Keratinocyte (primary cell): Measurements from ENCODE around the gene CARS1. TPM values are rescaled to one million over a fixed set of nuclear protein-coding genes. Genes with fewer than 3 reads are reported as not detected.
A peak's percentile ranks its signal among the peaks of the same experiment; 100 is the strongest.

ENCODE experiments used
- DNase-seq: peaks from one replicate; pipeline ENCODE4 v3.0.0-alpha.2; 2011; ENCODE audit warnings: low read depth, missing footprints, low spot score
- FAIRE-seq: peaks from 2 replicates; lab custom pipeline; 2011; peaks lifted over from hg19 to GRCh38; lab: Jason Lieb, UNC
- H2AFZ ChIP-seq: 2 replicates; pipeline ENCODE4 v1.6.0; 2012; ENCODE audit warnings: low read length, control low read depth, inconsistent platforms; ENCODE audit not compliant: control insufficient read depth
- H3K27ac ChIP-seq: 2 replicates; pipeline ENCODE4 v1.5.1; 2011; ENCODE audit warnings: low read length; ENCODE audit not compliant: control insufficient read depth, insufficient read depth
- H3K27me3 ChIP-seq: 3 replicates; pipeline ENCODE4 v1.6.0; 2011; ENCODE audit warnings: low read length; ENCODE audit not compliant: control insufficient read depth, insufficient read depth; ENCODE audit errors: extremely low read depth
- H3K36me3 ChIP-seq, 2 experiments: 2 replicates in 1 of 2; 3 replicates in 1 of 2; pipeline ENCODE4 v1.5.1; 2011; ENCODE audit warnings: low read length in 2 of 2, mild to moderate bottlenecking in 1 of 2; ENCODE audit not compliant: control insufficient read depth in 2 of 2, insufficient read depth in 2 of 2; ENCODE audit errors: extremely low read depth in 1 of 2
- H3K4me1 ChIP-seq: 3 replicates; pipeline ENCODE4 v1.5.1; 2011; ENCODE audit warnings: low read length; ENCODE audit not compliant: control insufficient read depth, insufficient read depth; ENCODE audit errors: extremely low read depth
- H3K4me2 ChIP-seq: 3 replicates; pipeline ENCODE4 v1.6.0; 2011; ENCODE audit warnings: low read depth, low read length; ENCODE audit not compliant: control insufficient read depth, insufficient read depth; ENCODE audit errors: extremely low read depth
- H3K4me3 ChIP-seq, 3 experiments: fragments of 200-600 bp in 1 of 3; sonication (generic) in 1 of 3; 2 replicates in 2 of 3; 3 replicates in 1 of 3; pipeline ENCODE4 v1.5.1; 2011 to 2016; ENCODE audit warnings: low read length in 3 of 3, mild to moderate bottlenecking in 3 of 3, control low read depth in 2 of 3, inconsistent platforms in 1 of 3, low read depth in 1 of 3, mixed read lengths in 1 of 3, mixed run types in 1 of 3, moderate library complexity in 1 of 3; ENCODE audit not compliant: control insufficient read depth in 2 of 3, insufficient read depth in 2 of 3; ENCODE audit errors: extremely low read depth in 1 of 3
- H3K79me2 ChIP-seq: 2 replicates; pipeline ENCODE4 v1.6.0; 2012; ENCODE audit warnings: low read length; ENCODE audit not compliant: control insufficient read depth, insufficient read depth
- H3K9ac ChIP-seq: 3 replicates; pipeline ENCODE4 v1.6.0; 2011; ENCODE audit warnings: low read length; ENCODE audit not compliant: control insufficient read depth, insufficient read depth; ENCODE audit errors: extremely low read depth
- H3K9me1 ChIP-seq: 3 replicates; pipeline ENCODE4 v1.6.0; 2011; ENCODE audit warnings: low read length; ENCODE audit not compliant: control insufficient read depth, insufficient read depth; ENCODE audit errors: extremely low read depth
- H3K9me3 ChIP-seq: 2 replicates; pipeline ENCODE4 v1.5.1; 2012; ENCODE audit warnings: low read depth, low read length; ENCODE audit not compliant: control insufficient read depth
- H4K20me1 ChIP-seq: 3 replicates; pipeline ENCODE4 v1.6.0; 2011; ENCODE audit warnings: low read length; ENCODE audit not compliant: control insufficient read depth, insufficient read depth; ENCODE audit errors: extremely low read depth
- EZH2 ChIP-seq: IDR thresholded peaks from one replicate; pipeline ENCODE4 v1.6.1; 2012; ENCODE audit warnings: inconsistent platforms, mild to moderate bottlenecking, low read length, moderate library complexity
- dilution Hi-C: fragments of 300-500 bp; cut with MboI; formaldehyde crosslinking; loops from one replicate; pipeline ENCODE4 v1.7.0; 2020; ENCODE audit warnings: low sequenced_read_pairs; ENCODE audit not compliant: extremely low pct_ligation_motif_present
- polyA plus RNA-seq, 5 experiments: library from polyadenylated mRNA; depleted of rRNA in 3 of 5; stranded (reverse) in 3 of 5; stranded (forward) in 1 of 5; unstranded in 1 of 5; fragments of >200 nt; gene quantifications; 1 replicate in 1 of 5; 2 replicates in 3 of 5; 3 replicates in 1 of 5; pipeline versions ENCODE4 v1.2.1 to v1.2.3, GENCODE V29; 2011 to 2012; ENCODE audit warnings: missing spikeins in 2 of 5, low read depth in 1 of 5, low replicate concordance in 1 of 5
- TF ChIP-seq, protein P1 (sequence below), 3 experiments: IDR thresholded peaks in 1 of 3; conservative IDR thresholded peaks in 1 of 3; optimal IDR thresholded peaks in 1 of 3; 2 replicates in 2 of 3; 3 replicates in 1 of 3; pipeline versions ENCODE3 to v1.5.1; 2011; ENCODE audit warnings: low read length in 3 of 3, mild to moderate bottlenecking in 3 of 3, moderate library complexity in 2 of 3, control low read depth in 1 of 3, inconsistent platforms in 1 of 3; ENCODE audit not compliant: insufficient read depth in 2 of 3; ENCODE audit errors: extremely low read depth in 1 of 3

The CARS1 gene
- polyA plus RNA-seq, 1 donor (not counting 4 experiments of a cell fraction or from before 2014, with no cell fraction given), result 60.7 TPM

DNA sequence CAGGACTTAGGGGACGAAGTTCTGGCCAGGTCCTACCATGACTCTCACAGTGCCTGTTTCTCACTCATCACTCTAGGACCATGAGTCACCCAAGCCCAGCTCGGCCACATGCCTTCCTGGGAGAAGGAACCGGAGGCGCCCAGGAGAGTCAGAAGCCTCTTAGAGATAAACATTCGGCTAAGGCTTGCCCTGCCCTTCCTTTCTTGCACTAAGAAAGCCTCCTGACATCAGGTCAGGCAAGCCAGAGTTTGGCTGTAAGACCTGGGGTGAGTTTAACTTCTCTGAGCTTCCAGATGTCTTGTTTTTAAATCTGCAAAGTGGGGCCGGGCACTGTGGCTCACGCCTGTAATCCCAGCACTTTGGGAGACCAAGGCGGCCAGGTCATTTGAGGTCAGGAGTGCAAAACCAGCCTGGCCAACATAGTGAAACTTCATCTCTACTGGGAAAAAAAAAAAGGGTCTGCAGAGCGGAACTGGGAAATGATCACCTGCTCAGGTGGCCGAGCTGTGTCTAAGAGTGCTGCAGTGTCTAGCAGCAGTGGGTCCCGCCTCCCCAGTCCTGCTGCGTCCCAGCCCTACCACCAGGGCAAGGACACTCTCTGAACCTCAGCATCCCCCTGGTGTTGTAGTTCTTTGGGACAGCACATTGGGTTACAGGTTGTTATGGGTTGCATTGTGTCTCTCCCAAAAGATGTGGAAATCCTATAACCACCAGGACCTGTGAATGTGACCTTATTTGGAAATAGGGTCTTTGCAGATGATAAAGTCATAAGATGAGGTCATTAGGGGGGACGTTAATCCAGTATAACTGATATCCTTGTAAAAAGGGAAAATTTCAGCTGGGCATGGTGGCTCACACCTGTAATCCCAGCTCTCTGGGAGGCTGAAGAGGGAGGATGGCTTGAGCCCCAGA lies 1.8 kb upstream of the CARS1 start:
- H2AFZ ChIP-seq, result no peak overlapping the region
- H3K36me3 ChIP-seq, result peaks cover 2 to 6% of the 10 kb centered on the region in 2 experiments
- no peaks in the 10 kb centered on the region for H3K27me3 ChIP-seq
- DNase-seq (no peak), FAIRE-seq (no peak)
- dilution Hi-C loops, result no loop called here
- H3K9me3 ChIP-seq, result no peaks in the 10 kb centered on the region
- H3K4me1 ChIP-seq, result peaks cover 10% of the 10 kb centered on the region
- peaks cover 30% of the 10 kb centered on the region for H3K79me2 ChIP-seq
- TF ChIP-seq EZH2, result no peak
- TF ChIP-seq, protein P1, sequence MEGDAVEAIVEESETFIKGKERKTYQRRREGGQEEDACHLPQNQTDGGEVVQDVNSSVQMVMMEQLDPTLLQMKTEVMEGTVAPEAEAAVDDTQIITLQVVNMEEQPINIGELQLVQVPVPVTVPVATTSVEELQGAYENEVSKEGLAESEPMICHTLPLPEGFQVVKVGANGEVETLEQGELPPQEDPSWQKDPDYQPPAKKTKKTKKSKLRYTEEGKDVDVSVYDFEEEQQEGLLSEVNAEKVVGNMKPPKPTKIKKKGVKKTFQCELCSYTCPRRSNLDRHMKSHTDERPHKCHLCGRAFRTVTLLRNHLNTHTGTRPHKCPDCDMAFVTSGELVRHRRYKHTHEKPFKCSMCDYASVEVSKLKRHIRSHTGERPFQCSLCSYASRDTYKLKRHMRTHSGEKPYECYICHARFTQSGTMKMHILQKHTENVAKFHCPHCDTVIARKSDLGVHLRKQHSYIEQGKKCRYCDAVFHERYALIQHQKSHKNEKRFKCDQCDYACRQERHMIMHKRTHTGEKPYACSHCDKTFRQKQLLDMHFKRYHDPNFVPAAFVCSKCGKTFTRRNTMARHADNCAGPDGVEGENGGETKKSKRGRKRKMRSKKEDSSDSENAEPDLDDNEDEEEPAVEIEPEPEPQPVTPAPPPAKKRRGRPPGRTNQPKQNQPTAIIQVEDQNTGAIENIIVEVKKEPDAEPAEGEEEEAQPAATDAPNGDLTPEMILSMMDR (optimal IDR thresholded peaks at IDR 0.05 in 1 of 3, IDR thresholded peaks at IDR 0.05 in 1 of 3, conservative IDR thresholded peaks at IDR 0.05 in 1 of 3; ENCODE audit: extremely low read depth in 1 of 3, insufficient read depth in 2 of 3, low read length in 3 of 3), result no peak
- H3K4me2 ChIP-seq, result no peak overlapping the region
- no peaks in the 10 kb centered on the region for H3K9me1 ChIP-seq
- H4K20me1 ChIP-seq, result no peaks in the 10 kb centered on the region
- no peak overlapping the region for H3K4me3 ChIP-seq
- H3K9ac ChIP-seq, result no peak overlapping the region
- no peak overlapping the region for H3K27ac ChIP-seq

DNA sequence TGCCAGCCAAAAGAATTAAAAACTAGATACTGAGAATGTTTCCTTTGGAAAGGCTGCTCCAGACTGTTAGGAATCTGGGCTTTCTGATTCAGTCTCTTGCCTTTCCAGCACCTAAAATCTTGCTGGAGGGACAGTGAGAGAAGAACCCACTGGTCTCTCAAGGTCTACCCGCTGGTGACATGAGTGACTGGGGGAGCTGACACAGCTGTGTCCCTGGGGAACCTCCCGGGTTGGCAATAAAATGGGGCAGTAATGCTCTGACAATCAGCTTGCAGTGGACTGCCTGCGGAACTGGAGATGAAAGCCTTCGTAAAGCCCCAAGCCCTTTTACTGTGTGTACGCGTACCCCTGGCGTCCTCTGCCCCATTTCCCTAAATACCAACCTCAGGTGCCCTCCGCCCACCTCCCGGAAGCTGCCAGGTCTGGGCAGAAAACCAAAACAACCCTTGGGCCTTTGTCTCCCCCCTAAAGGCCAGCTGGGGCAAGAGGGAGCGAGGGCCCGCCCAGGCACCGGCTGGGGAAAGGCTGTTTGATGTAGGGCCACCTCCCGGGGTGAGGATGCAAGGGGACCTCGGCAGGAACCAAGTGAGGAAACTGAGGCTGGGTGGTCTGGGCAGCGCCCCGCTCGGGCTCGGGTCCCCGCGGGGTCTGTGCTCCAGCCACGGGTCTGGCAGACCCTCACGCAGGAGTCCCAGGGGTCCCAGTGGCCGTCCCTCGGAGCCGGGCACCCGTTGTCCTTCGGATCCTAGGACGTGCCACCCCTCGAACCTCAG lies 741 bp downstream of the CARS1 start:
- H3K27me3 ChIP-seq, result no peaks in the 10 kb centered on the region
- H4K20me1 ChIP-seq, result peaks cover 12% of the 10 kb centered on the region
- peaks cover 52% of the 10 kb centered on the region for H3K79me2 ChIP-seq
- no peak overlapping the region for H2AFZ ChIP-seq
- no peaks in the 10 kb centered on the region for H3K9me3 ChIP-seq
- TF ChIP-seq EZH2, result no peak
- TF ChIP-seq, protein P1 (optimal IDR thresholded peaks at IDR 0.05 in 1 of 3, IDR thresholded peaks at IDR 0.05 in 1 of 3, conservative IDR thresholded peaks at IDR 0.05 in 1 of 3; ENCODE audit: extremely low read depth in 1 of 3, insufficient read depth in 2 of 3, low read length in 3 of 3), result no peak
- no peak for DNase-seq
- H3K4me2 ChIP-seq, result peak overlapping the region; percentile 99
- peaks cover 10% of the 10 kb centered on the region for H3K4me1 ChIP-seq
- dilution Hi-C loops, result no loop called here
- no peak for FAIRE-seq
- peak overlapping the region; percentile 88 for H3K9ac ChIP-seq
- peak overlapping the region; percentile 71 for H3K27ac ChIP-seq
- H3K9me1 ChIP-seq, result peaks cover 2% of the 10 kb centered on the region
- H3K36me3 ChIP-seq, result peaks cover 10 to 15% of the 10 kb centered on the region in 2 experiments
- peak overlapping the region; percentile 75 to 99 (median 92) for H3K4me3 ChIP-seq
